Heart left ventricle (tissue), 16 donors: ENCODE results near the gene BLID. TPM values are rescaled to one million over a fixed set of nuclear protein-coding genes. Genes with fewer than 3 reads are reported as not detected.

Experiments
- ATAC-seq, 4 donors: fragments of 200-7000 bp; cut with Tn5 transposase; one replicate each; pipeline ENCODE4 v1.9.1; 2020 to 2022; ENCODE audit warnings: moderate library complexity in 4 of 4, mild to moderate bottlenecking in 3 of 4, moderate number of reproducible peaks in 1 of 4
- DNase-seq, 5 donors: peaks; one replicate each; pipeline ENCODE4 v3.0.0-alpha.2; 2020
- H3K27ac ChIP-seq, 12 donors: fragments of 200-600 bp; sonication (generic) in 4 of 12; one replicate each; pipeline versions ENCODE4 v1.5.0 to v1.8.0; 2016 to 2022; ENCODE audit warnings: mild to moderate bottlenecking in 2 of 12
- H3K27me3 ChIP-seq, 9 donors: fragments of 200-600 bp; sonication (generic) in 2 of 9; one replicate each; pipeline versions ENCODE4 v1.5.1 to v1.8.0; 2016 to 2022; ENCODE audit warnings: mild to moderate bottlenecking in 3 of 9
- H3K36me3 ChIP-seq, 9 donors: fragments of 200-600 bp; sonication (generic) in 2 of 9; one replicate each; pipeline versions ENCODE4 v1.5.0 to v1.8.0; 2018 to 2022; ENCODE audit warnings: mild to moderate bottlenecking in 2 of 9
- H3K4me1 ChIP-seq, 12 donors: fragments of 200-600 bp; sonication (generic) in 4 of 12; one replicate each; pipeline versions ENCODE4 v1.5.0 to v1.8.0; 2016 to 2022; ENCODE audit warnings: mild to moderate bottlenecking in 3 of 12
- H3K4me3 ChIP-seq, 12 donors: fragments of 200-600 bp; sonication (generic) in 4 of 12; one replicate each; pipeline versions ENCODE4 v1.5.0 to v1.8.0; 2017 to 2022; ENCODE audit warnings: mild to moderate bottlenecking in 9 of 12, moderate library complexity in 4 of 12
- H3K9me3 ChIP-seq, 12 donors: fragments of 200-600 bp; sonication (generic) in 4 of 12; one replicate each; pipeline versions ENCODE4 v1.5.0 to v1.8.0; 2016 to 2022; ENCODE audit warnings: mild to moderate bottlenecking in 1 of 12
- CTCF ChIP-seq, 12 donors: fragments of 200-600 bp; sonication (generic) in 4 of 12; IDR thresholded peaks; one replicate each; pipeline versions ENCODE4 v1.5.0 to v1.8.0; 2018 to 2022; ENCODE audit warnings: antibody characterized with exemption in 12 of 12, mild to moderate bottlenecking in 5 of 12
- POLR2A ChIP-seq, 2 donors: fragments of 450-650 bp; IDR thresholded peaks; one replicate each; pipeline ENCODE4 v1.6.1; 2017; ENCODE audit warnings: antibody characterized with exemption in 2 of 2, mild to moderate bottlenecking in 2 of 2, moderate library complexity in 2 of 2
- WGBS, 4 donors: extraction: QIAGEN DNeasy Blood & Tissue Kit in 2 of 4; methylation state at CpG; one replicate each; pipeline versions ENCODE4 v1.1.5 to v1.1.7; 2013 to 2018; 5-methylcytosine and 5-hydroxymethylcytosine counted together
- intact Hi-C, 10 donors: fragments of 100-400 bp; cut with DNase I; formaldehyde crosslinking; loops; one replicate each; pipeline versions ENCODE4 v1.11.1 to v1.14.2; 2022
- polyA plus RNA-seq, 2 donors: library from polyadenylated mRNA; stranded (reverse); fragments of 200-250 nt; gene quantifications; one replicate each; pipeline ENCODE4 v1.2.3, GENCODE V29; 2013
- total RNA-seq, 9 donors: library from RNA; depleted of rRNA in 2 of 9; stranded (reverse); fragments of >200 nt in 2 of 9; fragmentation: NEBNext Ultra II Directional in 3 of 9; extraction: Animal tissue kit (Norgen Biotek cat#: 25700) in 3 of 9; gene quantifications; one replicate each; pipeline versions ENCODE4 v1.1.0 to v1.2.4, GENCODE V29; 2016 to 2023
- donor health status: ischemic (EF 13 %, LVEDD 7.1; RV severe dilation, severe dysfunction).
- donor health status: healthy with polysubstance abuse.
- donor health status: DM: no; HTN: yes; CAD: no.
- donor health status: DM: no; HTN: no; CAD: no.
- donor health status: ischemic (EF 25% LVEDD 6.9; RV normal size, moderate dysfunction).
- donor health status: ischemic (EF 25% LVEDD 5.7; RV mildly dilated, moderate dysfunction).
- donor health status: healthy.
- donor health status: DM: yes; HTN: yes; CAD: no.
- donor health status: ischemic (EF 35%, LVEDD 5.7; RV mildly dilated, moderate dysfunction).
- donor health status: nonischemic (EF 11% LVEDD 7.7; RV severe dilation, severe dysfunction).
- donor health status: DM: yes; HTN: yes; CAD: no.
- donor health status: PGD.
- donor health status: ischemic (EF 29% LVEDD 5.4; RV normal size, mild dysfunction).
- donor health status: nonischemic (EF 23%, LVEDD 6.1; RV moderate dilation, normal function).

BLID gene
- total and polyA plus RNA-seq, 11 donors: not detected

- 90 to 92% (median 90%) methylated on average over 3 of the region's 3 CpGs for WGBS, 4 donors
- ATAC-seq (no peak), DNase-seq (no peak)
- no peak for TF ChIP-seq CTCF (IDR thresholded peaks at IDR 0.05)
- no peak for TF ChIP-seq POLR2A (IDR thresholded peaks at IDR 0.05)
- Histone ChIP-seq H3K27me3 (no peaks in the 10 kb centered on the region), H3K4me1 (peaks cover 0 to 6% (median 0%) of the 10 kb centered on the region in 12 donors), H3K4me3 (no peak overlapping the region), H3K36me3 (no peaks in the 10 kb centered on the region), H3K9me3 (no peaks in the 10 kb centered on the region), H3K27ac (no peak overlapping the region)
- intact Hi-C loops: no loop called here
These were observed 7.4 kb upstream of the BLID start for GRCh38 chr11:122123263-122123929.

- H3K4me3 ChIP-seq: no peak overlapping the region
- peaks cover 0 to 6% (median 0%) of the 10 kb centered on the region in 12 donors for H3K4me1 ChIP-seq
- intact Hi-C loops: no loop called here
- WGBS, 4 donors: 74 to 87% (median 82%) methylated on average over 2 of the region's 2 CpGs
- H3K27me3 ChIP-seq: no peaks in the 10 kb centered on the region
- no peak for DNase-seq
- H3K27ac ChIP-seq: no peak overlapping the region
- H3K36me3 ChIP-seq: no peaks in the 10 kb centered on the region
- ATAC-seq: no peak
- TF ChIP-seq POLR2A (IDR thresholded peaks at IDR 0.05) (no peak), CTCF (IDR thresholded peaks at IDR 0.05) (no peak)
- H3K9me3 ChIP-seq: no peaks in the 10 kb centered on the region
These were observed 6.2 kb upstream of the BLID start for GRCh38 chr11:122122179-122122578.

GRCh38 chr11:122120096-122120495, 4.1 kb upstream of the BLID start:
- H3K9me3 ChIP-seq: no peaks in the 10 kb centered on the region
- no peak for DNase-seq
- no peaks in the 10 kb centered on the region for H3K36me3 ChIP-seq
- TF ChIP-seq CTCF (IDR thresholded peaks at IDR 0.05): no peak
- TF ChIP-seq POLR2A (IDR thresholded peaks at IDR 0.05): no peak
- intact Hi-C loops: no loop called here
- no peak for ATAC-seq
- H3K27ac ChIP-seq: no peak overlapping the region
- no peak overlapping the region for H3K4me3 ChIP-seq
- peaks cover 0 to 6% (median 0%) of the 10 kb centered on the region in 12 donors for H3K4me1 ChIP-seq
- 64 to 90% (median 81%) methylated on average over 6 of the region's 6 CpGs for WGBS, 4 donors
- no peaks in the 10 kb centered on the region for H3K27me3 ChIP-seq

- H3K36me3 ChIP-seq: no peaks in the 10 kb centered on the region
- peaks cover 0 to 5% (median 0%) of the 10 kb centered on the region in 12 donors for H3K4me1 ChIP-seq
- H3K4me3 ChIP-seq: no peak overlapping the region
- DNase-seq (no peak), ATAC-seq (no peak)
- no peak overlapping the region for H3K27ac ChIP-seq
- H3K9me3 ChIP-seq: no peaks in the 10 kb centered on the region
- intact Hi-C loops: loop anchor here in 1 of 10 donors (5.0 kb wide), 1 partner anchor 71 kb away; no protein-coding TSS in a partner anchor
- TF ChIP-seq CTCF (IDR thresholded peaks at IDR 0.05) (no peak), POLR2A (IDR thresholded peaks at IDR 0.05) (no peak)
- H3K27me3 ChIP-seq: no peaks in the 10 kb centered on the region
These were observed 576 bp upstream of the BLID start for GRCh38 chr11:122116591-122116990.
